Renal pelvis (tissue), 12 donors: Measurements from ENCODE around the gene OR4D9. TPM values are rescaled to one million over a fixed set of nuclear protein-coding genes. Genes with fewer than 3 reads are reported as not detected.
"Not testable (repeated sequence)": the region's sequence is repeated elsewhere in the genome, so short reads cannot be mapped to it uniquely, and the experiment has no call there.

ENCODE experiments used
- DNase-seq: peaks from one replicate; pipeline ENCODE4 v3.0.0-alpha.2; 2013
- long read RNA-seq, 16 experiments: transcript quantifications; one replicate each; lab custom pipeline, GENCODE V29; 2026
- polyA plus RNA-seq, 3 donors: library from polyadenylated mRNA; unstranded; fragments of 120-200 nt; gene quantifications; one replicate each; pipeline ENCODE4 v1.2.1, GENCODE V29; 2013; ENCODE audit not compliant: insufficient read length in 3 of 3

The OR4D9 gene
- under 1 TPM; 0.01 to 0.06 (median 0.04) TPM for polyA plus RNA-seq
- long read RNA-seq, donor 1 = 0 reads
- long read RNA-seq, donor 2 = 0 reads
- long read RNA-seq, donor 3 = 0 reads
- long read RNA-seq, donor 4 = 0 reads
- long read RNA-seq, donor 5 = 0 reads
- long read RNA-seq, donor 6 = 0 reads
- long read RNA-seq, donor 7 = 0 reads
- long read RNA-seq, donor 8 = 0 reads
- long read RNA-seq, donor 9 = 0 reads
- long read RNA-seq, donor 10 = 0 reads
- long read RNA-seq, donor 11 = 0 reads
- long read RNA-seq, donor 12 = 0 reads
- long read RNA-seq, donor 13 = 0 reads
- long read RNA-seq, donor 14 = 0 reads
- long read RNA-seq, donor 15 = 0 reads
- long read RNA-seq, donor 16, partial matches to known transcripts = 0 of 8 reads
- long read RNA-seq, donor 16, other reads (novel, unspliced or antisense) = 8 of 8 reads

DNA sequence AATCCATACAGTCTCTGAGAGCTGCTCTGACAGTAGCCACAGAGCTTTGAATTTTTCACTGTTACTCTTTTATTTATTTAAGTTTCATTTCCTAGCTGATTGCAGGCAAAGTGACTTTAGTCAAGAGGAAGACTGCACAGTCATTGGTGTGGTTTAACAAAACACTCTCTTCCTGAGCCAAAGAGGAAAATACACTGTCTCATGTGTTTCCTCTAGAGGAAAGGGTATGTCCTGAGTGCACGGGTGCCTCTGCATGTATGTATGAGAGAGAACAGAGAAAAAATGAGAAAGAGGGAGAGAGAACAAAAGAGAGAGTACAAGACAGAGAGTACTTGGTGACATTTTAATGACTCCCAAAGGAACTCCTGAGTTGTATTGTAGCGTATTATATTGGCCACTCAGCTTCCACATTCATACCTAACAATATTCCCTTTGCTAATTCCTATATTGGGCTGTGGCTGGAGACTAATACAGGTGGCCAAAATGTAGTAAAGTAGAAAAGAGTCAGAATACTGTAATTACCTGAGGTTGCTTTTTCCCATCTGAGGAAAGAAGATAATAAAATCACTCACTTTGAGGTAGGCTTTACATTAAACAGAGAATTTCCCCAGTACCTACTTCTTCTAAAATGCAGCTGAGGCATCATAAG is at the start of gene OR4D9:
OR4D9 (plus strand) TSS at position 599 of the 649 bp plus-strand sequence. CDS start 3,374 bp downstream, outside the sequence.
- DNase-seq = no peak

DNA sequence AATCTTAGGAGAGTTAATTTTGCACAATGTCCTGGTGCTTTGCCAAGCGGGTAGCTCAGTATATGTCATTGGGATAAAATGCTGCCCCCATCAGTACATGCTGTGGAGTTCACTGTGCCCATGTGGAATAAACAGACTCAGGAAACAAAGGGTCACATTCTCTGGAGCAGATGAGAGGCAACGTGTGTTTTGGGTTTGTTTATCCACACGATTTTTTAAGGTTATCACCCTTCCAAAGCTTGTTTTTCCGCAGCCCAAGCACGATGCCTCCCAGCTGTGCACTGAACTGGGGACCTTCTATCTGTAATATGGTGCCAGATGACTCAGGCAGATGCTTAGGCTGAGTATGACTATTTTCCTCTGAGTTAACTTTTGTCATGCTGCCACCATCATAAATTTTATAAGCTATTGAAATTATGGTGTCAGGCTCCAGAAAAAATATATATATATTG is 48.1 kb upstream of the OR4D9 start:
- peak; percentile 38 for DNase-seq

DNA sequence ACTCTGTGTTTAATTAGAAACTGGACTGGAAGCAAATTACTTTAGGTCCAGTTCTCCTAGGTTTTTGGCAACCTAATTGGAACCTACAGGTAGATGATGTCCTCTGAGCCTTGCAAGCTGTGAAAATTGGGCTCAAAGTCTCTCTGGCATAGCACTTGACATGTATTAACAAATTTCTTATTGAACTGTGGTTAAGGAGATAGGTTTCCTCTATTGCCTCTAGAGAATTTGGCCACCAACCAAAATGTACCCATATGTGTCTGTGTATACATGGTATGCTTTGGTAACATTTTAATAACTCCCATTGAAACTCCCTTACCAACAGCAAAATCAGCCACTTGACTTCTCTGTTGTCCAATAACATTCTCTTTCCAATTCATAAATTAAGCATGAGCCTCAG is 38.3 kb upstream of the OR4D9 start, which contains the start of gene OR4D10:
OR4D10 (plus strand) TSS at position 301 of the 400 bp plus-strand sequence. CDS start 4,115 bp downstream, outside the sequence.
- no peak for DNase-seq

DNA sequence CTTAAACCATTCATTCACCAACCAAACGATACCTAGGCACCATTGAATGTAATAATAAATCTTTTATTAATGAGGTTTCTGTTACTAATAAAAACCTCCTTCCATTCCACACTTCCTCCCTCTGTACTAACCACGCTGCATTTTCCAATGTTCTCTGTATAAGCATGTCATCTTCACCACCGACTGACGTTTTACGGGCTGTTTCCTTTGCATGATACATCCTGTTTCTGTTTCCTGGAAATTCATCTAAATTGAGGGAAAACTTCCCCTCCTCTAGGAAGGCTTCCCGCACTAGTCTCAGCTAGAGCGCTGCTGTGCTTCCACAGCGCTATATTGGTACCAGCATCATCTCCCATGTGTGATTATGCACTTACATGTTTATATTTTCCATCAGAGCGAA is 36.2 kb upstream of the OR4D9 start:
- DNase-seq = no peak

DNA sequence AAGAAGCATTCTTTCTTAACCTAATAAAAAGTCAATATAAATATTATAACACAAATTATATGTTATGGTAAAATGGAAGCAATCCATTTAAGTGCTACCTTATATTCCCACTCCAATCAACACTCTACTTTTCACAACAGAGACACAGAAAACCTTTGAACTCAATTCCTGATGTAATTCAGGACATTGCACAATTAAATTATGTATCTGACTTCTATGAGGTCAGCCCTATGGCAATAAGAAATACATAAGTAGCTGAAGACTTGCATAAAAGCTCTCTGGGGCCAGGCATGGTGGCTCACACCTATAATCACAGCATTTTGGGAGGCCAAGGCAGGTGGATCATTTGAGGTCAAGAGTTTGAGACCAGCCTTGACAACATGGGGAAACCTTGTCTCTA is 31.4 kb upstream of the OR4D9 start:
- DNase-seq = no peak

DNA sequence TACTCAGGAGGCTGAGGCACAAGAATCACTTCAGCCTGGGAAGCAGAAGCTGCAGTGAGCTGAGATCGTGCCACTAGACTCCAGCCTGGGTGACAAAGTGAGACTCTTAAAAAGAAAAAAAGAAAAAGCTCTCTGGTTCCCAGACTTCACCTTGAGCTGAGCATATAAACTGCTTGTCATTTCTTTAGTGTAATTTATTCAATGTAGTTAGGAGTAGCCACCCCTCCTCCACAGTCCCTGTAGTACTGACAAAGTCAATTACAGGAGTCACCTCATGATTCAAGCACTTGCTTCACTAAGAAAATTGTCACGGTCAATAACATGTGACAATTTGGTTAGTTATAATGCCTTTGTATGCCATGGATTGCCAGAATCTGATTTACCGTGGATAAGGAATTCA is 31.0 kb upstream of the OR4D9 start:
- peak; percentile 4 for DNase-seq

DNA sequence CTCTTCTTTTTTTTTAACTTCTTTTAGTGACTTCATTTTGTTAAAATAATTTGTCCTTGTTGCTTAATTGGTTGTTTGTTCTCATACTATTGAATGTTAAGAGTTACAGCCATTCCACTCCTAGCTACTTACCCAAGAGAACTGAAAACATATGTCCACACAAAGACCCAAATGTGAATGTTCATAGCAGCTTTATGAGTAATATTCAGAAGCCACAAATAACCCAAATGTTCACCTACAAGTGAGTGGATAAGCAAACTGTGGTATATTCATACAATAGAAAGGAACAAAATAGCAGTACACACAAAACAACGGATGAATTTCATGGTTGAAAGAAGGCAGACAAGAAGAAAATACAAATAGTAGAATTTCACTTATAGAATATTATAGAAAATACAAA is 9.4 kb upstream of the OR4D9 start:
- no peak for DNase-seq

DNA sequence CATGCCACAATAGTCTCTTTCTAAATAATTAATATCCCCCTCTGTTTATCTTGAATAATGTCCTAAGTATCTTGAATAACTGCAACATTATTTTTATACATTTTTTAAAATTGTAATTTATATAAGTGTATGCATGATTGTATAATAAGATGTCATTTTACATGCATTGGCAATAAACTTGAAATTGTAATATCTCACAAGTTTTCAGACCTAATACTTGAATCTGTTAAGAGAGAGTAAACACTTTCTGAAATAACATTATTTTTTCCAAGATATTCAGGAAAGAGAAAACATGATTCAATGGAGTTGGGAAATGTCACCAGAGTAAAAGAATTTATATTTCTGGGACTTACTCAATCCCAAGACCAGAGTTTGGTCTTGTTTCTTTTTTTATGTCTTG is 8.1 kb upstream of the OR4D9 start, which contains the start of gene OR4D11:
OR4D11 (plus strand) TSS at position 301 of the 400 bp plus-strand sequence; CDS start at position 301, 0 bp downstream.
- no peak for DNase-seq

DNA sequence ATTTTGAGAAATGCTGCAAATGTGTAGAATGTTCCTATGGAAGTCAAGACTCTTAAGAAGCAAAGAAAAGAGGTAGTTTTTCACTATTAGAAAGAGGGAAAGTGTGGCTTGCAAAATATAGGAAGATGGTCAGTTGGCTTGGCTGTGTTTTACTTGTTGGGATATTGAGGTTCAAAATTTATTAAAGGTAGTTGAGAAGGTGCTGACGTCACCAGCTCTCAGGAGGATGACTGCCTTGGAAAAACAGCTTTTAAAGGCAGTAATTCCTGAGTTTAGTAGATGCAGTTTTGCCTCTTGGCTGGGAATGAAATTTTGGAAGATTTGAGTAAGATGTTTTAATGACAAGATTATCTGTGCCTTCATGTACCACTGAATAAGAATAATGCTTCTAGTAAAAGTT is 336 bp downstream of the OR4D9 start:
- no peak for DNase-seq

DNA sequence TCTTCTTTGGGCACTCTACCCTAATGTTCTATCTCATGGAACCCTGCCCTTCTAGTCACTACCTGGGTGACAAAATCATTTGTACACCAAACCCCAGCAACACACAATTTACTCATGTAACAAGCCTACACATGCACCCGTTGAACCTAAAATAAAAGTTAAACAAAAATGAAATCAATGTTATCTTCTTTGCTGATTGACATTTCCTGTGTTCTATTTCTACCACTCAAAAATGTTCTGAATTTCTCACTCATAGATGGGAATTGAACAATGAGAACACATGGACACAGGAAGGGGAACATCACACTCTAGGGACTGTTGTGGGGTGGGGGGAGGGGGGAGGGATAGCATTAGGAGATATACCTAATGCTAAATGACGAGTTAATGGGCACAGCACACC is 8.8 kb downstream of the OR4D9 start:
- not testable (repeated sequence) for DNase-seq

DNA sequence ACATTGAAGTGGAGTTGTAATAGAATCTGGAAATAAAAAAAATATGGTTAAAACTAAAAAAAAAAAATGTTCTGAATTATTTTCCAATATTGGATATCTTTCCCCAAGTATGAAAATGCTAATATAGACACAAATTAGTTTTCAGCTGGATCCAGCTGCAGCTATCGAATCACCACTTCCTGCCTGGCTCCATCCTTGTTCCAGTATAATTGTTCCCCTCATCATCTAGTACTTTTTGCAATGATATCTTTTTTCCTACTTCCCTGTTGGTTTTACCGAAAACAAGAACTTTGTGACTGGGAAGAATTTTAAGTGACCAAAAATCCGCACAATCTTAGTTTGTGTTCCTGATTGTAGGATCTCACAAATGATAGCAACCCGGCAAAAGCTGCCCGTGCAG is 9.4 kb downstream of the OR4D9 start:
- no peak for DNase-seq

DNA sequence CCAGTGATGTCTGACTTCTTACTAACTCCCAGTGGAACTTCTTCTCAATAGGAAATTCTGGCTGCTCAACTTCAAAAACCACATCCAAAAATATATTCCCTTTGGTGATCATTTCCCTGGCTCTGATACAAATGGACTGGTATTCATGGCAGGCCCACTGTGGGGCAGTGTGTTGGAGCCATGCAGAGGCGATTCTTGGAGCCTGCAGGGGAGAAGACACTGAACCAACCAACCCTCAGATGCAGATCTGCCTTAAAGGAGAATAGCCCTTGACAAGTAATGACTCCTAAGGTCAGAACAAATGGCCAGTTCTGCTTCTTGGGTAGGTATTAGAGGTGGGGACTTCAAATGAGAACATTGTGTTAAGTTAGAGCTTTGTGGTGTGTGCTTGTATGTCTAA is 12.2 kb downstream of the OR4D9 start:
- DNase-seq = no peak

DNA sequence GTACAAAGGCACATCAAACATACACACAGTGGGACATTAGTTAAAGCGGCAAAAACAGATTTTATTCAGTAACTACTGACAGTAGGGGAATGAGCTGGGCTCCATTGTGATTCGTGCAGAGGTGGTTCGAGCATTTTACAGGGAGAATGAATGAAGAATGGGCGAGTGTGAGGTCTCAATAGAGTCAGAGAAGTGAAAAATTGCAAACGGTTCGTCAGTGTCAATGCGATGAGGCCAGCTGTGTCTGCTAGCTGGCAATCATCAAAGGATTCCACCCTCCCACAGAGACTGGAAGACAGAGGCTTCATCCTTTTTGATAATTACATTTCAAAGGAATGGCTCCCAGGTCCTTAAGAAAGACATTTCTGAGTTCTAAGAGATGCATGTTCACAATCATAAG is 17.4 kb downstream of the OR4D9 start:
- DNase-seq = no peak

DNA sequence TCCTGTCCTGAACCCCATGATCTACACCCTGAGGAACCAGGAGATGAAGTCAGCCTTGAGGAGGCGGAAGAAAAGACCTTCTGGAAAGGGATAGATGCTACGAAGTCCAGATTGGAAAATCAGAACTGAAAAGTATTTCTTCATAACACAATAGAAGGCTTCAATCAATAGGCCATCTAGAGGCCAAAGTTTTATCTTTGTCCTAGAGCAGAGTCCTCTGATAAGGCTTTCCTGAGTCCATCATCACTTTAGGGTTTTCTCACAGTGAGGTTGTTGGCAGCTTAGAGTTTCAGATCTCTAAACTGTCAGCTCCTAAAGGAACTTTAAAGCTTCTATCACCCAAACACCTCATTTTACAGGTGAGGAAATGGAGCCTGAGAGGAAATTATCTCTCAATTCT is 21.3 kb downstream of the OR4D9 start:
- DNase-seq = no peak

DNA sequence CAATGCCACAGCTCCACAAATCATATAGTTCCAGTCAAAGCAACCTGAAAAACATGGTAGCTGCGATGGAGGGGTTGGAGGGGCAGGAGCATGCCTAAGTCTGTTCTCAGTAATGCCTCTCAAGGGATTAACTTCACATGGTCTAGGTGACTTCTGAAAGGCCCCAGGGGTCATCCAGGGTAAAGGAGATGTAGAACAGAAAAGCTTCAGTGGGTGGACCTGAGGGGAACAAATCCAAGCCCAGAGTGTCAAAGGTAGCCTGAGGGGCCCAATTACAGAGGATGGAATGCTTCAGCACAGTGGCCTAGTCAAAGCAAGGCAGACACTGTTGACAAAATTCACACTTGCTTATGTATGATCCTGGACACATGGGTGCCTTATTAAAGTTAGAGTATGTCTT is 23.3 kb downstream of the OR4D9 start:
- DNase-seq = no peak

DNA sequence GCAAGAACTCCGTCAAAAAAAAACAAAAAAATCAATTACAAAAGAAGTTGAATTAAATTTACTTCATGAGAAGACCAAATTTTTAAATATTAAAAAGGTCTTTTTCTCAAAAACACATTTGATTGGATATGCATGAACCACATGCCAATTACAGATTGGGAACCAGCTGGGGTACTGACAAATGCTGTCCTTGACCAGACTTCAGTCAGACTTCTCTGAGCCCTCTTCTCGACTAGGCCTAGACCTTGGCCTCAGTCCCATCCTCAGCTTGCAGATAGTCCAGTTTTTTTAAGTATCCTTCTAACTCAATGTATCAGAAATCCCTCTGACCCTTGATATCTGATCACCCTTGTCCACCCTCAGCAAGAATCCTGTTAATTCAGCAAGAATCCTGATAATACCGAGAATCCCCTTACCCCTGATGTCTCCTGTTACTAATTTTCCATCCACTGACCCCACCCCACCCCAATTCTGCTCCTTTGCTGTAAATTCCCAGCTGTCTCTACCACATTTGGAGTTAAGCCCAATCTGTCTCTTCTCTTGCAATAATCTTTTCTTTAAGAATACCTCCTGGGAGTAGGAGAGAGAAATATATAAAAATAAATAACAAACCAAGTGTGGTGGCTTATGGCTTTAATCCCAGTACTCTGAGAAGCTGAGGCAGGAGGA is 30.9 kb downstream of the OR4D9 start:
- DNase-seq = no peak

DNA sequence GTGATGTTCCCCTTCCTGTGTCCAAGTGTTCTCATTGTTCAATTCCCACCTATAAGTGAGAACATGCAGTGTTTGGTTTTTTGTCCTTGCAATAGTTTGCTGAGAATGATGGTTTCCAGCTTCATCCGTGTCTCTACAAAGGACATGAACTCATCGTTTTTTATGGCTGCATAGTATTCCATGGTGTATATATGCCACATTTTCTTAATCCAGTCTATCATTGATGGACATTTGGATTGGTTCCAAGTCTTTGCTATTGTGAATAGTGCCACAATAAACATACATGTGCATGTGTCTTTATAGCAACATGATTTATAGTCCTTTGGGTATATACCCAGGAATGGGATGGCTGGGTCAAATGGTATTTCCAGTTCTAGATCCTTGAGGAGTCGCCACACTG is 32.4 kb downstream of the OR4D9 start:
- DNase-seq = not testable (repeated sequence)

DNA sequence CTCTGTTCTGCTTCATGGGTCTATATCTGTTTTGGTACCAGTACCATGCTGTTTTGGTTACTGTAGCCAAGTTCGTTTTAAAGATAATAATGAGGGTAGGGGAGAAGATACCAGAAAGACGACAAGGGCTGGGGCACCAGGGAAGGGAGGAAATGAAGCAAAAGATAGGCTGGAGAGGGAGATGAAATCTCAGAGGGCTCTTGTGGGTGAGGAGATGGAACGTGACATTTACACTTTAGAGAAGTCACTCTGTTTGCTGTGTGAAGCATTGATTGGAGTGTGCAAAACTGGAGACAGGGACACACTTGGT is 33.5 kb downstream of the OR4D9 start:
- DNase-seq = no peak

DNA sequence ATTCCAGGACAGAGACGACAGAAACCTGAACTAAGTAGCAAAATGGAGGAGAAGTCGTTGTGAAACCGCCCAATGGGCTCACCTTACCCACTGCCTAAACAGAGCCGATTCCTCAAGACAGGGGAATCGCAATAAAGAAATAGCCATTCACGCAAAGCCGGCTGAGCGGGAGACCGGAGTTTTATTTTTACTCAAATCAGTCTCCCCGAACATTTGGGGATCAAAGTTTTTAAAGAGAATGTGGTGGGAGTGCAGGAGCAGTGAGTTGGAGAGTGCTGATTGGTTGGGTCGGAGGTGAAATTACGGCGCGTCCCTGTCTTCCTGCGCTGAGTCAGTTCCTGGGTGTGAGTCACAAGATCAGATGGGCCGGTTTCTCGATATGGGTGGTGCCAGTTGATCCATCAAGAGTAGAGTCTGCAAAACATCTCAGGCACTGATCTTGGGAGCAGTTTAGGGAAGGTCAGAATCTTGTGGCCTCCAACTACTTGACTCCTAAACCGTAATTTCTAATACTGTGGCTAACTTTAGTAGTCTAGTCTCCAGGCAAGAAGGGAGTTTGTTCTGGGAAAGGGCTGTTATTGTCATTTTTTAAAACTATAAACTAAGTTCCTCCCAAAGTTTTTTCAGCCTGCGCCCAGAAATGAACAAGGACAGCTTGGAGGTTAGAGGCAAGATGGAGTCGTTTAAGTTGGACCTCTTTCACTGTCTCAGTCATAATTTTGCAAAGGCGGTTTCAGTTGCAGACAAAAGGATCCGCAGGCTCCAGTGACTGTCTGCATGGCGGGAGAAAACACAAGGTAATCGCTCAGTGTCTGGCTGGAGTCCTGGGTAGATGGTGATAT is 34.1 kb downstream of the OR4D9 start:
- DNase-seq = no peak

DNA sequence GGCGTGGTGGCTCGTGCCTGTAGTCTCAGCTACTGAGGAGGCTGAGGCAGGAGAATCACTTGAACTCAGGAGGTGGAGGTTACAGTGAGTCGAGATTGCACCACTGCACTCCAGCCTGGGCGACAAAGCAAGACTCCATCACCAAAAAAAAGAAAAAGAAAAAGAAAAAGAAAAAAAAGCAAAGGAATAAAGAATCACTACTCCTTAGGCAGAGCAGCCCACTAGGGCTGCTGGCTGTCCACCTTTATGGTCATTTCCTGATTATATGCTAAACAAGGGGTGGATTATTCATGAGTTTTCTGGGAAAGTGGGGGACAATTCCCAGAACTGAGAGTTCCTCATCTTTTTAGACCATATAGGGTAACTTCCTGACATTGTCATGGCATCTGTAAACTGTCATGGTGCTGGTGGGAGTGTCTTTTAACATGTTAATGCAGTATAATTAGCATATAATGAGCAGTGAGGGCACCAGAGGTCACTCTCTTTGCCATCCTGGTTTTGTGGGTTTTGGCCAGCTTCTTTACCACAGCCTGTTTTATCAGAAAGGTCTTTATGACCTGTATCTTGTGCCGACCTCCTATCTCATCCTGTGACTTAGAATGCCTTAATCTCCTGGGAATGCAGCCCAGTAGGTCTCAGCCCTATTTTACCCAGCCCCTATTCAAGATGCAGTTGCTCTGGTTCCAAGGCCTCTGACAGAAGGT is 36.4 kb downstream of the OR4D9 start:
- DNase-seq = not testable (repeated sequence)

DNA sequence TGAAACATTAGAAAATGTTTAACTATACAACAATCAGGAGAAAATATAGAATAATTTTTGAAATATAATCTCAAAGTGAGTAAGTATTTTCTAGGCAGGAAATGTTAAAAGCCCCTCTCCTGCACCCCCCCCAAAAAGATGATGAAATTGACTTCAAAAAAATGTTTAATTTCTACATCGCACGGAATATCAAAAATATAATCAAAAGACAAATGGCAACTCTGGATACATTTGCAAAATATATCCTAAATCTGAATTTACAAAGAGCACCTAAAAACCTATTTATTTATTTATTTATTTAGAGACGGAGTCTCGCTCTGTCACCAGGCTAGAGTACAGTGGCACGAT is 36.9 kb downstream of the OR4D9 start:
- no peak for DNase-seq
